Ureter (tissue), 1 donor: ENCODE data around the gene PPFIBP1. TPM values are rescaled to one million over a fixed set of nuclear protein-coding genes. Genes with fewer than 3 reads are reported as not detected.
"Not testable (repeated sequence)": the region's sequence is repeated elsewhere in the genome, so short reads cannot be mapped to it uniquely, and the experiment has no call there.

Experiments
- DNase-seq: peaks from one replicate; pipeline ENCODE4 v3.0.0-alpha.2; 2020; ENCODE audit warnings: low spot score
- total RNA-seq: library from RNA; stranded (reverse); gene quantifications from one replicate; pipeline ENCODE4 v1.2.4, GENCODE V29; 2023
- donor health status: DM: yes; HTN: yes; CAD: no.

Gene PPFIBP1
- total RNA-seq, 1 donor from 2014 or later = 120 TPM

- no peak for DNase-seq
These were observed 68.5 kb downstream of the PPFIBP1 start for GRCh38 chr12:27592548-27592947.

GRCh38 chr12:27593266-27593665 is 69.3 kb downstream of the PPFIBP1 start:
- no peak for DNase-seq

GRCh38 chr12:27595231-27595642 is 71.2 kb downstream of the PPFIBP1 start:
- DNase-seq = no peak

GRCh38 chr12:27598866-27599265 is 74.9 kb downstream of the PPFIBP1 start:
- DNase-seq = not testable (repeated sequence)

- not testable (repeated sequence) for DNase-seq
These were observed 77.2 kb downstream of the PPFIBP1 start for GRCh38 chr12:27601056-27601828.

- DNase-seq = no peak
These were observed 78.5 kb downstream of the PPFIBP1 start for GRCh38 chr12:27602516-27602915.

GRCh38 chr12:27604431-27604830 is 80.4 kb downstream of the PPFIBP1 start:
- DNase-seq = no peak

- DNase-seq = no peak
These were observed 83.0 kb downstream of the PPFIBP1 start for GRCh38 chr12:27606986-27607385.

GRCh38 chr12:27607591-27607990 is 83.6 kb downstream of the PPFIBP1 start:
- DNase-seq = no peak

GRCh38 chr12:27608890-27609289 is 84.9 kb downstream of the PPFIBP1 start:
- no peak for DNase-seq

- DNase-seq = no peak
These were observed 86.4 kb downstream of the PPFIBP1 start for GRCh38 chr12:27610374-27610773.

- DNase-seq = no peak
These were observed 90.4 kb downstream of the PPFIBP1 start for GRCh38 chr12:27614386-27614785.

- DNase-seq = no peak
These were observed 90.9 kb downstream of the PPFIBP1 start for GRCh38 chr12:27614866-27615265.

- no peak for DNase-seq
These were observed 91.4 kb downstream of the PPFIBP1 start for GRCh38 chr12:27615331-27615891.

- no peak for DNase-seq
These were observed 92.5 kb downstream of the PPFIBP1 start for GRCh38 chr12:27616356-27617142.

- no peak for DNase-seq
These were observed 94.8 kb downstream of the PPFIBP1 start for GRCh38 chr12:27618836-27619235.

GRCh38 chr12:27619308-27619707 is 95.3 kb downstream of the PPFIBP1 start:
- DNase-seq = no peak

- no peak for DNase-seq
These were observed 96.1 kb downstream of the PPFIBP1 start for GRCh38 chr12:27620121-27620520.

GRCh38 chr12:27622436-27623195 is 98.6 kb downstream of the PPFIBP1 start:
- no peak for DNase-seq

- no peak for DNase-seq
These were observed 99.6 kb downstream of the PPFIBP1 start for GRCh38 chr12:27623645-27624044.

- no peak for DNase-seq
These were observed 100.6 kb downstream of the PPFIBP1 start for GRCh38 chr12:27624586-27624985.
